ENCODE measurements around the gene POFUT2. TPM values are rescaled to one million over a fixed set of nuclear protein-coding genes. Genes with fewer than 3 reads are reported as not detected.

POFUT2 gene
- total RNA-seq, 1 experiment from 2014 or later = 28.2 TPM

DNA sequence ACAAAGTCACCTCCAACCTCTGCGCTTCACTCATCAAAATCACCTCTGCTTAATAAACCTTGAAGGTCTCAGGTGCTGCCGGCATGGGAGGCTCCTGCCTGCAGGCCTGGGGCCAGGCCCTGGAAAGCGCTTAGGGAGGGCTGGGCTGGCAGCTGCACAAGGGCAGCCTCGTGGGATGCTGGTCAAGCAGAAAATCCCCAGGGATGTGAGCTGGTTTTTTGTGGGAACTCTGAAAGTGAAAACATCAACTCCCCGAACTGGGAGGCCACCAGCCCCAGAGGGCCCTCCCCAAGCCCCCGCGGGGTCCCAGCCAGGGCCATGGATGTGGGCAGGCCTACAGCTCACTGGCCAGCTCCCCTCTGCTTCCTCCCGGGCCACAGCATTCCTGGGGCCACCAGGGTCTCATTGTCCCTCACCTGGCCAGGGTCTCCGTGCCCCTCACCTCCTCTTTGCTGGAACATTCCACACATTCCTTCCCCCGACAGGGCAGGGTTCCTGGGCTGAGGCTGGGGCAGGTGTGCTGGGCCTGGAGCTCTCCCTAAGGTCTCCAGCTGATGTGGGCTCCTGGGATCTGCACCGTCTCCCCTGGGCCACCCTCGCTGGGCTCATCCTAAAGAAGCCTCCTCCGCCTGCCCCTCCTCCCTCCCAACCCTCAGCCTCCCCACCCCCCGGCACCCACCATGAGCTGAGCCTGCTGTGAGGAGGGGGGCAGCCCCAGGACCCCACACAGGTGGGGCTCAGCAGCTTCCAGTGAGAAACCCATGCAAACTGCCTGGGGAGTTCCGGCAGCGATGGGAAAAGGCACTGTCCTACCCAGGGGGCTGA is 36.0 kb upstream of the POFUT2 start:
- Histone ChIP-seq H3K4me2 (ENCODE audit: low read length) (no peak overlapping the region), H3K9me3 (ENCODE audit: low read length) (no peaks in the 10 kb centered on the region), H3K79me2 (ENCODE audit: low read length) (no peaks in the 10 kb centered on the region), H3F3A (ENCODE audit: low read length, unreplicated experiment) (no peaks in the 10 kb centered on the region), H3K9me2 (replicated peaks; ENCODE audit: low read length) (no peaks in the 10 kb centered on the region), H3K9ac (ENCODE audit: low read length) (no peak overlapping the region), H3K36me3 (ENCODE audit: low read depth, low read length) (no peaks in the 10 kb centered on the region), H3K4me3 (ENCODE audit: low read length) (no peak overlapping the region), H3K4me1 (ENCODE audit: insufficient read depth, low read length) (peaks cover 5% of the 10 kb centered on the region; the same call in 1 of the 2 replicates), H2AFZ (ENCODE audit: low read length) (no peak overlapping the region), H4K20me1 (ENCODE audit: low read length) (no peaks in the 10 kb centered on the region), H3K27ac (ENCODE audit: low read length) (no peak overlapping the region), H3K27me3 (ENCODE audit: low read length) (no peaks in the 10 kb centered on the region)
- ChIA-PET CTCF (interaction anchor here (0.7 kb wide), 1 partner anchor 657 kb away, joined by 3 read pairs; no protein-coding TSS in a partner anchor), POLR2A (ENCODE audit: unreplicated experiment) (no interaction called here)
- ATAC-seq = no peak
- BruUV-seq (replicated peaks) = no TSS peak
- DNase-seq = no peak
- intact Hi-C loops (cut with micrococcal nuclease) = no loop called here
- TF ChIP-seq, protein P1, sequence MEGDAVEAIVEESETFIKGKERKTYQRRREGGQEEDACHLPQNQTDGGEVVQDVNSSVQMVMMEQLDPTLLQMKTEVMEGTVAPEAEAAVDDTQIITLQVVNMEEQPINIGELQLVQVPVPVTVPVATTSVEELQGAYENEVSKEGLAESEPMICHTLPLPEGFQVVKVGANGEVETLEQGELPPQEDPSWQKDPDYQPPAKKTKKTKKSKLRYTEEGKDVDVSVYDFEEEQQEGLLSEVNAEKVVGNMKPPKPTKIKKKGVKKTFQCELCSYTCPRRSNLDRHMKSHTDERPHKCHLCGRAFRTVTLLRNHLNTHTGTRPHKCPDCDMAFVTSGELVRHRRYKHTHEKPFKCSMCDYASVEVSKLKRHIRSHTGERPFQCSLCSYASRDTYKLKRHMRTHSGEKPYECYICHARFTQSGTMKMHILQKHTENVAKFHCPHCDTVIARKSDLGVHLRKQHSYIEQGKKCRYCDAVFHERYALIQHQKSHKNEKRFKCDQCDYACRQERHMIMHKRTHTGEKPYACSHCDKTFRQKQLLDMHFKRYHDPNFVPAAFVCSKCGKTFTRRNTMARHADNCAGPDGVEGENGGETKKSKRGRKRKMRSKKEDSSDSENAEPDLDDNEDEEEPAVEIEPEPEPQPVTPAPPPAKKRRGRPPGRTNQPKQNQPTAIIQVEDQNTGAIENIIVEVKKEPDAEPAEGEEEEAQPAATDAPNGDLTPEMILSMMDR (conservative IDR thresholded peaks at IDR 0.05; ENCODE audit: low read depth, low read length) = no peak
- TF ChIP-seq EZH2phosphoT487 (IDR thresholded peaks at IDR 0.05; ENCODE audit: borderline replicate concordance, low read length) (no peak), EZH2 (IDR thresholded peaks at IDR 0.05; ENCODE audit: low read length, unreplicated experiment) (no peak)

DNA sequence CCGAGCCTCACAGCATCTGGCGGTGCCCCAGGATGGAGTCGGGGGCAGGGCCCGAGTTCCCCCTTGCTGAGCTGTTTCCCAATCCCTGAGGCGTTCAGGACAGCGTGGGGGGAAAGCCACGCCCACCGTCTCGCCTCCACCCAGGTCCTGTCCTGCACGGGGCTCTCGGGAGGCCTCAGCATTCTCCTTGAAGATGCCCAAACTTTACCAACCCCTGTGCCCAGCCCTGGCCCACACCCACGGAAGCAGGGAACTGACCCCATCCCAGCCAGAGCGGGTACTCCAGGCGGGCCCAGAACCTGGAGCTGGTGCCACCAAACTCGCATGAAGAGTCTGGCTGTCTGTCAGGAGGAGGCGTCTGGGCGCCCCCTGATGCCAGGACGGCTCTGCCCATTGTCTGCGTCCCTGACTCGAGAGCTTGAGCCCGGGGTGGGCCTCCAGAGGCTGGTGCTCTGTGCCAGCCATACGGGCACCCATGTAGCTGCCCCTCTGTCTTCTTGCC is 35.3 kb upstream of the POFUT2 start:
- Histone ChIP-seq H4K20me1 (ENCODE audit: low read length) (no peaks in the 10 kb centered on the region), H3K4me3 (ENCODE audit: low read length) (no peak overlapping the region), H2AFZ (ENCODE audit: low read length) (0 out of 2 replicates have a peak overlapping the region, but pooled peaks have one; percentile 15), H3K4me2 (ENCODE audit: low read length) (no peak overlapping the region), H3K27me3 (ENCODE audit: low read length) (no peaks in the 10 kb centered on the region), H3K27ac (ENCODE audit: low read length) (no peak overlapping the region), H3K9me3 (ENCODE audit: low read length) (no peaks in the 10 kb centered on the region), H3K9ac (ENCODE audit: low read length) (no peak overlapping the region), H3F3A (ENCODE audit: low read length, unreplicated experiment) (no peaks in the 10 kb centered on the region), H3K9me2 (replicated peaks; ENCODE audit: low read length) (no peaks in the 10 kb centered on the region), H3K79me2 (ENCODE audit: low read length) (no peaks in the 10 kb centered on the region), H3K4me1 (ENCODE audit: insufficient read depth, low read length) (peaks cover 11% of the 10 kb centered on the region), H3K36me3 (ENCODE audit: low read depth, low read length) (no peaks in the 10 kb centered on the region)
- DNase-seq = no peak
- no TSS peak for BruUV-seq (replicated peaks)
- ChIA-PET POLR2A (ENCODE audit: unreplicated experiment) (no interaction called here), CTCF (no interaction called here)
- ATAC-seq = peak; percentile 38; the same call in 1 of the 2 replicates
- intact Hi-C loops (cut with micrococcal nuclease) = no loop called here
- TF ChIP-seq, protein P1 (conservative IDR thresholded peaks at IDR 0.05; ENCODE audit: low read depth, low read length) = no peak
- TF ChIP-seq EZH2phosphoT487 (IDR thresholded peaks at IDR 0.05; ENCODE audit: borderline replicate concordance, low read length) (no peak), EZH2 (IDR thresholded peaks at IDR 0.05; ENCODE audit: low read length, unreplicated experiment) (no peak)

Data from PC-3 (cell line).